Smooth muscle cell (in vitro differentiated cells): ENCODE measurements around the gene NUP153. TPM values are rescaled to one million over a fixed set of nuclear protein-coding genes. Genes with fewer than 3 reads are reported as not detected.
A peak's percentile ranks its signal among the peaks of the same experiment; 100 is the strongest.
"Not testable (repeated sequence)": the region's sequence is repeated elsewhere in the genome, so short reads cannot be mapped to it uniquely, and the experiment has no call there.

ENCODE experiments used
- DNase-seq: peaks from one replicate; lab custom pipeline; 2025; ENCODE audit not compliant: unreplicated experiment; lab: John Stamatoyannopoulos, UW
- H2AFZ ChIP-seq: fragments of 200-600 bp; sonication (generic); 2 replicates; pipeline ENCODE4 v1.6.0; 2016; ENCODE audit warnings: antibody characterized with exemption, low read depth, mild to moderate bottlenecking
- H3F3A ChIP-seq: fragments of 200-600 bp; sonication (generic); 2 replicates; pipeline ENCODE4 v1.6.0; 2017; ENCODE audit warnings: antibody characterized with exemption, low read depth
- H3K27ac ChIP-seq: fragments of 200-600 bp; sonication (generic); 2 replicates; pipeline ENCODE4 v1.5.1; 2016; ENCODE audit warnings: low read depth, mild to moderate bottlenecking
- H3K27me3 ChIP-seq: fragments of 200-600 bp; sonication (generic); 2 replicates; pipeline ENCODE4 v1.6.1; 2016; ENCODE audit warnings: low read depth, mild to moderate bottlenecking
- H3K36me3 ChIP-seq: fragments of 200-600 bp; sonication (generic); 2 replicates; pipeline ENCODE4 v1.5.1; 2016; ENCODE audit warnings: low read depth
- H3K4me1 ChIP-seq: fragments of 200-600 bp; sonication (generic); 2 replicates; pipeline ENCODE4 v1.5.1; 2016; ENCODE audit warnings: low read depth
- H3K4me2 ChIP-seq: fragments of 200-600 bp; sonication (generic); 2 replicates; pipeline ENCODE4 v1.6.0; 2016; ENCODE audit warnings: mild to moderate bottlenecking
- H3K4me3 ChIP-seq: fragments of 200-600 bp; sonication (generic); 2 replicates; pipeline ENCODE4 v1.5.1; 2016; ENCODE audit warnings: mild to moderate bottlenecking
- H3K79me2 ChIP-seq: fragments of 200-600 bp; sonication (generic); 2 replicates; pipeline ENCODE4 v1.6.0; 2016; ENCODE audit warnings: low read depth, mild to moderate bottlenecking
- H3K9ac ChIP-seq: fragments of 200-600 bp; sonication (generic); 2 replicates; pipeline ENCODE4 v1.6.0; 2016; ENCODE audit warnings: low read depth
- H3K9me3 ChIP-seq: fragments of 200-600 bp; sonication (generic); replicated peaks from 2 replicates; pipeline ENCODE4 v1.5.1; 2016; ENCODE audit warnings: low read depth
- H4K20me1 ChIP-seq: fragments of 200-600 bp; sonication (generic); 2 replicates; pipeline ENCODE4 v1.6.0; 2016; ENCODE audit warnings: low read depth
- CTCF ChIP-seq: fragments of 200-600 bp; sonication (generic); IDR thresholded peaks from 2 replicates; pipeline ENCODE4 v1.5.1; 2017; ENCODE audit warnings: borderline replicate concordance, mild to moderate bottlenecking, antibody characterized with exemption; ENCODE audit not compliant: insufficient read depth, poor library complexity, severe bottlenecking
- whole genome bisulfite sequencing: methylation state at CpG from one replicate; pipeline ENCODE4 v1.1.7; 2016; ENCODE audit warnings: low lambda C conversion rate; 5-methylcytosine and 5-hydroxymethylcytosine counted together
- polyA plus RNA-seq: library from polyadenylated mRNA; unstranded; fragments of >200 nt; fragmentation: Nextera tagmentation; extraction: Ambion mirVana; gene quantifications from 2 replicates; pipeline ENCODE4 v1.2.1, GENCODE V29; 2016
- total RNA-seq: library from RNA; depleted of rRNA; stranded (reverse); fragments of >200 nt; gene quantifications from 2 replicates; pipeline ENCODE4 v1.2.3, GENCODE V29; 2014

NUP153 gene
- total and polyA plus RNA-seq, 2 experiments from 2014 or later = 9.7 to 39.4 TPM

DNA sequence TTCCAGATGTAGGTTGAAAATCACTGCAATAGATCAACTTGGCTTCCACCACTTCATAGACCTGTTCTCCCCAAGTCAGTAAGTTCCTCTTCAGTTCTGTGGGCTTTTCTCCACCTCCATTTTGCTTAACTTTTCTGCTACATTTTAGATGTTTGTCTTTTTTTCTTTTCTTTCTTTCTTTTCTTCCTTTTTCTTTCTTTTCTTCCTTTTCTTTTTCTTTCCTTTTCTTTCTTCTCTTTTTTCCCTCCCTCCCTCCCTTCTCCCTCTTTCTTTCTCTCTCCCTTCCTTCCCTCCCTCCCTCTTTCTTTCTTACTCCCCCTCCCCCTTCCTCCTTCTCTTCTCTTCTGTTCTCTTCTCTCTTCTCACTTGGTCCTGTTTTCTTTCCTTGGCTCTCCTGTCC, 113.5 kb downstream of the NUP153 start:
- Histone ChIP-seq H4K20me1 (no peaks in the 10 kb centered on the region), H3F3A (no peaks in the 10 kb centered on the region), H3K27ac (no peak overlapping the region), H3K4me1 (no peaks in the 10 kb centered on the region), H2AFZ (no peak overlapping the region), H3K27me3 (no peaks in the 10 kb centered on the region), H3K79me2 (no peaks in the 10 kb centered on the region), H3K9me3 (no peaks in the 10 kb centered on the region), H3K36me3 (no peaks in the 10 kb centered on the region), H3K4me2 (no peak overlapping the region), H3K9ac (no peak overlapping the region), H3K4me3 (no peak overlapping the region)
- TF ChIP-seq CTCF = no peak
- no peak for DNase-seq

DNA sequence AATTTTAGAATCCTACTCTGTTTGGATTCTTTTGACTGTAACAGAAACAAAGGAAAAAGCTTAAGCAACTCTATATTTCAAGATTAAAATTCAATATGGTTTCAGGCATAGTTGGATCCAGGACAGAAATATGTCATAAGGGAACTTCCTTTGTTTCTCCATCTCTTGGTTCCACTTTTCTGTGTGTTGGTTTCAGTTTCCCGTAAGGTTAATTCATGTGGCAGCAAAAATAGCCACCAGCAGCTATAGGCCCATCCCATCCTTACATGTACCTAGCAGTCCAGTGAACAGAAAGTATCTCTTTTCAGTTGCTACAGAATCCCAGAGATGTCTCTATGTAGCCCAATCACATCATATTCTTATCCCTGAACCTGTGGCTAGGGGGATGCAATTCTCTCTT, 115.4 kb downstream of the NUP153 start:
- Histone ChIP-seq H3K4me2 (no peak overlapping the region), H3K27ac (no peak overlapping the region), H3K4me1 (no peaks in the 10 kb centered on the region), H3K36me3 (no peaks in the 10 kb centered on the region), H3K9me3 (no peaks in the 10 kb centered on the region), H2AFZ (no peak overlapping the region), H4K20me1 (no peaks in the 10 kb centered on the region), H3K9ac (no peak overlapping the region), H3K79me2 (no peaks in the 10 kb centered on the region), H3K27me3 (no peaks in the 10 kb centered on the region), H3F3A (no peaks in the 10 kb centered on the region), H3K4me3 (no peak overlapping the region)
- TF ChIP-seq CTCF = no peak
- no peak for DNase-seq
- WGBS = 96% methylated on average over 1 of the region's 1 CpG

- Histone ChIP-seq H3K9ac (no peak overlapping the region), H3K27ac (peak overlapping the region; percentile 27), H3K4me2 (no peak overlapping the region), H3F3A (no peaks in the 10 kb centered on the region), H3K36me3 (no peaks in the 10 kb centered on the region), H2AFZ (no peak overlapping the region), H3K4me3 (no peak overlapping the region), H3K4me1 (no peaks in the 10 kb centered on the region), H3K79me2 (no peaks in the 10 kb centered on the region), H4K20me1 (no peaks in the 10 kb centered on the region), H3K9me3 (no peaks in the 10 kb centered on the region), H3K27me3 (no peaks in the 10 kb centered on the region)
- no peak for DNase-seq
- no peak for TF ChIP-seq CTCF
- WGBS = 55% methylated on average over 5 of the region's 5 CpGs
Observed at GRCh38 chr6:17589406-17590096, 117.2 kb downstream of the NUP153 start.

- Histone ChIP-seq H2AFZ (no peak overlapping the region), H3K27ac (no peak overlapping the region)
- WGBS = 95% methylated on average over 6 of the region's 6 CpGs
Observed at GRCh38 chr6:17588011-17588410, 118.7 kb downstream of the NUP153 start.

DNA sequence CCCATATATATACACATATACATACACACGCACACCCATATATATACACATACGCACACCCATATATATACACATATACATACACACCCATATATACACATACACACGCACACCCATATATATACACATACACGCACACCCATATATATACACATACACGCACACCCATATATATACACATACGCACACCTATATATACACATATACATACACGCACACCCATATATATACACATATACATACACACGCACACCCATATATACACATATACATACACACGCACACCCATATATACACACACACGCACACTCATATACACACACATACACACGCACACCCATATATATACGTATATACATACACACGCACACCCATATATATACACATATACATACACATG, 120.1 kb downstream of the NUP153 start:
- not testable (repeated sequence) for H3K36me3 ChIP-seq, H3K4me3 ChIP-seq, H3K27me3 ChIP-seq, H4K20me1 ChIP-seq, H3K4me2 ChIP-seq, H3K79me2 ChIP-seq, H3K9me3 ChIP-seq, H3K4me1 ChIP-seq, H3K27ac ChIP-seq, DNase-seq, H3F3A ChIP-seq, H3K9ac ChIP-seq, H2AFZ ChIP-seq
- 97% methylated on average over 13 of the region's 13 CpGs for WGBS

More at GRCh38 chr6:17588011-17588410, 118.7 kb downstream of the NUP153 start:
- no peak for DNase-seq
- H3F3A ChIP-seq = peaks cover 3% of the 10 kb centered on the region
- H3K27me3 ChIP-seq = no peaks in the 10 kb centered on the region
- no peak overlapping the region for H3K4me2 ChIP-seq
- no peaks in the 10 kb centered on the region for H3K79me2 ChIP-seq
- no peak overlapping the region for H3K4me3 ChIP-seq
- no peaks in the 10 kb centered on the region for H4K20me1 ChIP-seq
- TF ChIP-seq CTCF = no peak
- H3K36me3 ChIP-seq = no peaks in the 10 kb centered on the region
- H3K4me1 ChIP-seq = no peaks in the 10 kb centered on the region
- no peaks in the 10 kb centered on the region for H3K9me3 ChIP-seq
- no peak overlapping the region for H3K9ac ChIP-seq
